ENCODE data around the gene C17orf75.
"Not testable (repeated sequence)": the region's sequence is repeated elsewhere in the genome, so short reads cannot be mapped to it uniquely, and the experiment has no call there.

Gene C17orf75

DNA sequence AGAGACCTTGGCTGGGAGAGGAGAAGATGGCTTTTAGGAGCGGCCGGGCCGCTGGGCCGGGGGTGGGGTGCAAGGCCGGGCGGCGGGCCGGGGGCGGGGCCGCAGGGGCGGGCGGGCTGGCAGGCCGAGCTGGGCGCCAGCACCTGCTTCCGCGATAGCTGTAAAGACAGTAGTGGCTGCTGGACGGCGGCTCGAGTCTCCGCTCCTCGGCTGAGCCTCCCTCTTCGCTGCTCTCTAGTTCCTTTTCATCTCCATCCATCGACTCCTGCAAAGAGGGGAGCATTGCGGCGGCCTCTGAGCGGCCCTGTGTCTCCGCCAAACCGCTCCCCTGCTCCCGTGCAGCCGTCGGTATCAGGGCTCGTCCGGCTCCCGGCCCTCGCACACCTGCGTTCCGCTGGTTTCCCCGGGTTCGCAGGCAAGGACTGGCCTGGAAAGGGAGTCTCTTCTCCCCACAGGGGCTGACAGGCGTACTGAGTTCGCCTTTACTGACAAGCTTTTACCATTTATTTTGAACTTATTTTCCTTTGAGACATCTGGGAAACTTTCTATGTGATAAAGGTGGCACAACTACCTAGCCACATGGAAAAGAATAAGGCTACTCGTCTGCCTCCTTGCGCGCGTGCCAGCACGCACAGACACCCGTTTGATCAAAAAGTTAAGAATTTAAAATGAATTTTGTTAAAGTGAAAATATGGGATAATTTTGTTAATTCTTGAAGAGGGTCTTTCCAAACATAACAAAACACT is at the start of gene C17orf75:
C17orf75 (minus strand) TSS at position 317 of the 746 bp plus-strand sequence; CDS start at position 283, 34 bp downstream.
- ATAC-seq (peak; percentile 96), DNase-seq (peak; percentile 87)

DNA sequence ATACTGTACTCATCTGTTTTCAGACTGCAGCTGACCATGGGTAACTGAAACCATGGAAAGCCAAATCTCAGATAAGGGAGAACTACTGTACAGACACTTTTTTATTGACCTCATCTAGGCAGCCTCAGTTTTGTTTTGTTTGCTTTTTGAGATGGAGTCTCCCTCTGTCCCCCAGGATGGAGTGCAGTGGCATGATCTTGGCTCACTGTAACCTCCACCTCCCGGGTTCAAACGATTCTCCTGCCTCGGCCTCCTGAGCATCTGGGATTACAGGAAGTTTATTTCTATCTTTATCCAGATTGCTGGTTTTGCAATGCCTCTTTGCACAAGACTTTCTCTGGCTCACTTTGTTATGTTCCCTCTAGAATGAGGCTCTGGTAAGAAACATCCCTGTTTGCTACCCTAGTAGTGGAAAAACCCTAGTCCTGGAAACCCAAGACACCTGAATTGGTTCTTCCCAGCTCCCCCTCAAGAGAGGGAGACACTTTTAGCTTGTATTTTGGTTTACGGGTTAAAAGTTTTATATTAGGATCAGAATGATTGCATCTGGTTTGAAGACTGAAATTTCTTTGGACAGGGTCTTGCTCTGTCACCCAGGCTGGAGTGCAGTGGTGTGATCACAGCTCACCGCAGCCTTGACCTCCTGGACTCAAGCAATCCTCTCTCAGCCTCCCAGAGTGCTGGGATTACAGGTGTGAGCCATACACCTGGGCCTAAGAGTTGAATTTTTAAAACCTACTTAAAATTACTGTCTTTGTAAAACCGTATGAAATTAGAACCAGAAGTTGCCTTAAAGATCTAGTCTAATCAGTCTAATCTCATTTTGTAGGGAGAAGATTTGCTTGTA is 46.9 kb upstream of the C17orf75 start:
- DNase-seq (no peak), ATAC-seq (no peak)

DNA sequence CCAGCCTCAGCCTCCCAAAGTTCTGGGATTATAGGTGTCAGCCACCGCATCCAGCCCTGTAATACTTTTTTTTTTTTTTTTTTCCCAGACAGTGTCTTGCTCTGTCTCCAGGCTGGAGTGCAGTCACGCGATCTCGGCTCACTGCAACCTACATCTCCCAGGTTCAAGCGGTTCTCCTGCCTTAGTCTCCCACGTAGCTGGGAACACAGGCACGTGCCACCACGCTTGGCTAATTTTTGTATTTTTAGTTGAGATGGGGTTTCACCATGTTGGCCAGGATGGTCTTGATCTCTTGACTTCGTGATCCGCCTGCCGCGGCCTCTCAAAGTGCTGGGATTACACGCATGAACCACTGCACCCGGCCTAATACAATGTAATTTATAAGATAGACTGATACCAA is 46.2 kb upstream of the C17orf75 start:
- not testable (repeated sequence) for DNase-seq, ATAC-seq

- ATAC-seq: no peak
- DNase-seq: no peak
These were observed 44.9 kb upstream of the C17orf75 start for GRCh38 chr17:32386844-32387243.

DNA sequence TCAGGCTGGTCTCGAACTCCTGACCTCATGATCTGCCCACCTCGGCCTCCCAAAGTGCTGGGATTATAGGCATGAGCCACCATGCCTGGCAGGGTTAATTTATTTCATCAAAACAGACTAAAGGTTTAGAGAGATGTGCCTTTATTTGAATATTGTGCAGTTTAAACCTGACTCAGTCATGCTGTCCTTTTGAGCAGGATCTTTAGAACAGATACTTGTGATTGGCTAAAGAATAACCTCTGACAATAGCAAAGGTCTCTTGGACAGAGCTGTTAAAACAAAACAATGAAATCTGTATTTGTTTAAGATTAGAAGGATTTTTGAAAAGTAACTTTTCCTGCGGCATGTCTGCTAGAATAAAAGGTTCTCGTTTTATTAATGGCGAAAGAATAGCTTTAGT is 44.0 kb upstream of the C17orf75 start:
- DNase-seq (no peak), ATAC-seq (no peak)

- ATAC-seq (no peak), DNase-seq (no peak)
These were observed 43.1 kb upstream of the C17orf75 start for GRCh38 chr17:32385121-32385520.

- no peak for ATAC-seq
These were observed 42.0 kb upstream of the C17orf75 start for GRCh38 chr17:32383926-32384434.

GRCh38 chr17:32382526-32383223 is 40.7 kb upstream of the C17orf75 start:
- ATAC-seq: peak; percentile 32
- DNase-seq: no peak

More at GRCh38 chr17:32383926-32384434, 42.0 kb upstream of the C17orf75 start:
- DNase-seq: no peak

GRCh38 chr17:32370426-32370825 is 28.5 kb upstream of the C17orf75 start:
- peak; percentile 36 for ATAC-seq
- DNase-seq: no peak

DNA sequence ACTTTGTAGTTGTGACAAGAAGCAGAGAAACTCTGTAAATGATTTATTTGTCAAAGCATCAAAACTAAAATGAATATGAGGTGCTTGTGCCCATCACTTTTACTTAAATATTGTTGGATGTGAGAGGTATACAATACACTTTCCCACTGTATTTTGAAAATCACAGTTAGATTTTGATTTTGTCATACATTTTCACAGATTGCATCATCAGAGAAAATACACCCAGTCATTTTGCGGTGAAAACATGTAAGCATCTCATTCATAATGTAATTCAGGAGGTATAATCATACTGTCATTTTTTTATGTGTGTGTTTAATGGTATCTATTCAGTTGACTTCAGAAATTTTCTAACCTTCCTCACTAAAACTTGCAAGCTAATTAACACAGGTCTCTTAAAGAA is 19.3 kb upstream of the C17orf75 start:
- DNase-seq (no peak), ATAC-seq (no peak)

- DNase-seq (no peak), ATAC-seq (no peak)
These were observed 15.6 kb upstream of the C17orf75 start for GRCh38 chr17:32357615-32358014.

DNA sequence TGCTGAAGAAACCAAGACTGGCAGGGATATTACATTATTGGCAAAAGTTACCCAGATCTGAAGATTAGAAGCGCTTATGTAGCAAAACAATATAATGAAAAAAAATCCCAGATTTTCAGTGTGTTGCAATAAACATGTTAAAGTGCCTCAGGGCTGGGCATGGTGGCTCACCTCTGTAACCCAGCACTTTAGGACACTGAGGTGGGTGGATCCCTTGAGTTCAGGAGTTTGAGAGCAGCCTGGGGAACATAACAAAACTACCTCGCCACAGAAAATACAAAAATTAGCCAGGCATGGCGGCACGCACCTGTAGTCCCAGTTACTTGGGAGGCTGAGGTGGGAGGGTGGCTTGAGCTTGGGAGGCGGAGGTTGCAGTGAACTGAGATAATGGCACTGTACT is 14.8 kb upstream of the C17orf75 start:
- ATAC-seq (no peak), DNase-seq (no peak)

DNA sequence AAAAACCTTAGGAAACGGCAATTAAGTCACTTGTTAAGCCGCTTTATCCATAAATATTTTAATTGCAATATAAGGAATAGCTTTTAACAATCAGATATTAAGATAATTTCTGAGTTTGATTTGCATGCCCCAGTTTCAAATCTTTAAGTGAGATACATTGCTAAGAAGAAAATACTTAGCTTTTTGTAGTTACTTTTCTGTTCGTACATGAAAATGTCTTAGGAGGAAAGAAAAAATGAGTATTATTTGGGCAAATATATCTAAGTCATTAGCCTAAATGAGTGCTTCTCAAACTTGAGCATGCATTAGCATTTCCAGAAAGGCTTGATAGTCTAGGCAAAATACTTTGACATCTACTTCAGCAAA is 14.4 kb upstream of the C17orf75 start:
- ATAC-seq (no peak), DNase-seq (no peak)

GRCh38 chr17:32355649-32356377 is 13.8 kb upstream of the C17orf75 start:
- DNase-seq: no peak
- no peak for ATAC-seq

DNA sequence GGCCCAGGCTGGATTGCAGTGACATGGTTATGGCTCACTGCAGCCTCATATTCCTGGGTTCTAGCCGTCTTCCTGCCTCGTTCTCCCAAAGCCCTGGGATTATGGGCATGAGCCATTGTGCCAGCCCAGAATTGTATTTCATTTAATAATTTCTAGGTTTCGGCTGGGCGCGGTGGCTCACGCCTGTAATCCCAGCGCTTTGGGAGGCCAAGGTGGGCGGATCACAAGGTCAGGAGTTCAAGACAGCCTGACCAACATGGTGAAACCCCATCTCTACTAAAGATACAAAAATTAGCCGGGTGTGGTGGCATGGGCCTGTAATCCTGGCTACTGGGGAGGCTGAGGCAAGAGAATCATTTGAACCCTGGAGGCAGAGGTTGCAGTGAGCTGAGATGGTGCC is 10.8 kb upstream of the C17orf75 start:
- ATAC-seq, DNase-seq: not testable (repeated sequence)

GRCh38 chr17:32350666-32351418 is 8.9 kb upstream of the C17orf75 start:
- peak; percentile 26 for DNase-seq
- peak; percentile 24 for ATAC-seq

- peak; percentile 97 for ATAC-seq
- peak; percentile 94 for DNase-seq
These were observed 8.1 kb upstream of the C17orf75 start, which contains the start of gene ZNF207 for GRCh38 chr17:32349854-32350665. Gene ZNF207, plus strand, starts transcription at chr17:32350157. Its CDS starts 129 bp downstream, at chr17:32350286.

- ATAC-seq: no peak
- DNase-seq: no peak
These were observed 7.5 kb upstream of the C17orf75 start for GRCh38 chr17:32349503-32349853.

DNA sequence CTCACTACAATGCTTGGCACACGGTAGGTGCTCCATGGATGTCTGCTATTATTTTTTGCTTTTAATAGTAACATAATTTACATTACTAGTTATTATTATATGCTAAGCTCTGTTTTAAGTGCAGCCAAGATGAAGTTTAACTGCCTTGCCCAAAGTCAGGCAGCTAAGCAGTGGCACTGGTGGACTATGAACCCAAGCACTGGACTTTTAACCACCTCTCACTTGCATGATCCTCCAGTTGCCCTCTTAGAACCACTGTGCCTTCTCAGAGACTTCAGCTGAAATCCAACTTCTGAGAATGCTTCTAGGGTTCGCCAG is 6.5 kb upstream of the C17orf75 start:
- no peak for ATAC-seq

GRCh38 chr17:32345951-32346600 is 4.1 kb upstream of the C17orf75 start:
- no peak for ATAC-seq
- DNase-seq: no peak

More for the DNA sequence above, 6.5 kb upstream of the C17orf75 start:
- no peak for DNase-seq
